HepG2 (cell line): ENCODE data around the gene EXOC3L4. TPM values are rescaled to one million over a fixed set of nuclear protein-coding genes. Genes with fewer than 3 reads are reported as not detected.

ENCODE experiments used
- BORCS8-MEF2B ChIP-seq: sonication (generic); formaldehyde crosslinking; IDR thresholded peaks from 2 replicates; pipeline ENCODE4 v1.8.0; 2022; ENCODE audit warnings: mild to moderate bottlenecking, missing genetic modification reagents
- EP300 ChIP-seq, 3 experiments: sonication (generic) in 1 of 3; formaldehyde crosslinking in 1 of 3; IDR thresholded peaks; 2 replicates each; pipeline versions ENCODE4 v1.5.1 to v1.6.1; 2011 to 2020; ENCODE audit warnings: low read depth in 2 of 3, low read length in 2 of 3, borderline replicate concordance in 1 of 3, improper control_type of control experiment in 1 of 3, mild to moderate bottlenecking in 1 of 3, missing genetic modification reagents in 1 of 3, moderate library complexity in 1 of 3
- HOXA5 ChIP-seq: sonication (generic); formaldehyde crosslinking; IDR thresholded peaks from 2 replicates; pipeline ENCODE4 v1.4.0; 2020; ENCODE audit warnings: missing genetic modification reagents
- IKZF4 ChIP-seq: sonication (generic); formaldehyde crosslinking; IDR thresholded peaks from 2 replicates; pipeline ENCODE4 v1.5.1; 2020; ENCODE audit warnings: borderline replicate concordance, mild to moderate bottlenecking, low read depth, missing genetic modification reagents; ENCODE audit errors: not compliant biosample characterization
- KDM2A ChIP-seq: sonication (generic); formaldehyde crosslinking; IDR thresholded peaks from 2 replicates; pipeline ENCODE4 v1.4.0; 2020; ENCODE audit warnings: low read depth, missing genetic modification reagents, borderline replicate concordance
- KDM5B ChIP-seq: sonication (generic); formaldehyde crosslinking; IDR thresholded peaks from 2 replicates; pipeline ENCODE4 v1.4.0; 2020; ENCODE audit warnings: missing genetic modification reagents, mild to moderate bottlenecking, borderline replicate concordance
- KDM6A ChIP-seq: IDR thresholded peaks from 2 replicates; pipeline ENCODE4 v1.6.1; 2016; ENCODE audit warnings: low read depth
- KLF16 ChIP-seq, 2 experiments: sonication (generic) in 1 of 2; formaldehyde crosslinking in 1 of 2; IDR thresholded peaks; 2 replicates each; pipeline versions ENCODE4 v1.6.1 to v1.8.0; 2016 to 2023; ENCODE audit warnings: missing genetic modification reagents in 2 of 2, missing compliant biosample characterization in 1 of 2
- KMT2B ChIP-seq: IDR thresholded peaks from 2 replicates; pipeline ENCODE4 v1.6.1; 2016; ENCODE audit warnings: missing genetic modification reagents, missing compliant biosample characterization
- MIER3 ChIP-seq: IDR thresholded peaks from 2 replicates; pipeline ENCODE4 v1.6.1; 2016; ENCODE audit warnings: missing compliant biosample characterization, borderline replicate concordance
- PHF21A ChIP-seq: sonication (generic); formaldehyde crosslinking; IDR thresholded peaks from 2 replicates; pipeline ENCODE4 v1.5.0; 2020; ENCODE audit warnings: mild to moderate bottlenecking, missing genetic modification reagents
- RNF2 ChIP-seq: fragments of 450-650 bp; conservative IDR thresholded peaks from 2 replicates; pipeline ENCODE4 v1.6.1; 2016; ENCODE audit warnings: low read depth
- RXRA ChIP-seq: sonication (generic); formaldehyde crosslinking; IDR thresholded peaks from 2 replicates; pipeline ENCODE4 v1.5.1; 2020; ENCODE audit warnings: missing genetic modification reagents
- SIN3A ChIP-seq: IDR thresholded peaks from 2 replicates; pipeline ENCODE4 v1.6.1; 2011; ENCODE audit warnings: low read depth, mild to moderate bottlenecking, control low read depth, low read length, borderline replicate concordance
- SP2 ChIP-seq: sonication (generic); formaldehyde crosslinking; IDR thresholded peaks from 2 replicates; pipeline ENCODE4 v1.5.1; 2020; ENCODE audit warnings: mild to moderate bottlenecking, missing genetic modification reagents
- SRSF1 ChIP-seq: fragments of 200-400 bp; formaldehyde crosslinking; optimal IDR thresholded peaks from 2 replicates; pipeline ENCODE3; 2017; ENCODE audit warnings: mild to moderate bottlenecking, low read depth, low read length, moderate library complexity
- ZFP90 ChIP-seq: sonication (generic); formaldehyde crosslinking; IDR thresholded peaks from 2 replicates; pipeline ENCODE4 v1.8.0; 2022; ENCODE audit warnings: missing genetic modification reagents, mild to moderate bottlenecking, inconsistent platforms, borderline replicate concordance
- ZNF136 ChIP-seq: sonication (generic); formaldehyde crosslinking; IDR thresholded peaks from 2 replicates; pipeline ENCODE4 v1.8.1; 2022; ENCODE audit warnings: low read depth, mild to moderate bottlenecking, moderate library complexity, missing genetic modification reagents
- ZNF274 ChIP-seq: sonication (generic); formaldehyde crosslinking; IDR thresholded peaks from 2 replicates; pipeline ENCODE4 v1.5.1; 2020; ENCODE audit warnings: mild to moderate bottlenecking, missing genetic modification reagents
- ZNF296 ChIP-seq: sonication (generic); formaldehyde crosslinking; conservative IDR thresholded peaks from 2 replicates; pipeline ENCODE4 v1.5.0; 2020; ENCODE audit warnings: mild to moderate bottlenecking, missing genetic modification reagents
- ZNF672 ChIP-seq: sonication (generic); formaldehyde crosslinking; IDR thresholded peaks from 2 replicates; pipeline ENCODE4 v1.8.1; 2022; ENCODE audit warnings: missing genetic modification reagents
- ZNF768 ChIP-seq: sonication (generic); formaldehyde crosslinking; IDR thresholded peaks from 2 replicates; pipeline ENCODE4 v1.4.0; 2020; ENCODE audit warnings: missing genetic modification reagents
- ZNF788 ChIP-seq: sonication (generic); formaldehyde crosslinking; IDR thresholded peaks from 2 replicates; pipeline ENCODE4 v1.5.0; 2020; ENCODE audit warnings: mild to moderate bottlenecking, missing genetic modification reagents, borderline replicate concordance
- ZNF83 ChIP-seq: sonication (generic); formaldehyde crosslinking; IDR thresholded peaks from 2 replicates; pipeline ENCODE4 v1.4.0; 2020; ENCODE audit warnings: missing genetic modification reagents, mild to moderate bottlenecking, borderline replicate concordance
- polyA plus RNA-seq, 8 experiments: library from polyadenylated mRNA; depleted of rRNA in 3 of 8; stranded (reverse) in 7 of 8; unstranded in 1 of 8; fragments of >200 nt; fragmentation: Illumina TruSeq in 4 of 8; extraction: Trizol in 4 of 8; gene quantifications; 2 replicates each; pipeline versions ENCODE4 v1.2.1 to v1.2.3, GENCODE V29; 2011 to 2016; ENCODE audit warnings: low read depth in 4 of 8, missing spikeins in 1 of 8, mixed read lengths in 1 of 8; ENCODE audit not compliant: insufficient read depth in 1 of 8
- total RNA-seq, 5 experiments: library from RNA; depleted of rRNA; stranded (reverse); fragments of >200 nt; fragmentation: Illumina TruSeq; extraction: Trizol; gene quantifications; 2 replicates each; pipeline ENCODE4 v1.2.3, GENCODE V29; 2016; ENCODE audit warnings: low read depth in 1 of 5
- TF ChIP-seq, protein P1 (sequence below): IDR thresholded peaks from 2 replicates; pipeline ENCODE4 v1.6.1; 2016; ENCODE audit warnings: mild to moderate bottlenecking, missing biosample characterization, missing genetic modification reagents
- TF ChIP-seq, protein P2 (sequence below): sonication (generic); formaldehyde crosslinking; IDR thresholded peaks from 2 replicates; pipeline ENCODE4 v1.5.1; 2020; ENCODE audit warnings: mild to moderate bottlenecking, moderate library complexity, missing genetic modification reagents

Gene EXOC3L4
- total and polyA plus RNA-seq, 2 of the 13 experiments (the other 11 are each of a cell fraction or from before 2014, with no cell fraction given) = 11.8 to 27.0 TPM

DNA sequence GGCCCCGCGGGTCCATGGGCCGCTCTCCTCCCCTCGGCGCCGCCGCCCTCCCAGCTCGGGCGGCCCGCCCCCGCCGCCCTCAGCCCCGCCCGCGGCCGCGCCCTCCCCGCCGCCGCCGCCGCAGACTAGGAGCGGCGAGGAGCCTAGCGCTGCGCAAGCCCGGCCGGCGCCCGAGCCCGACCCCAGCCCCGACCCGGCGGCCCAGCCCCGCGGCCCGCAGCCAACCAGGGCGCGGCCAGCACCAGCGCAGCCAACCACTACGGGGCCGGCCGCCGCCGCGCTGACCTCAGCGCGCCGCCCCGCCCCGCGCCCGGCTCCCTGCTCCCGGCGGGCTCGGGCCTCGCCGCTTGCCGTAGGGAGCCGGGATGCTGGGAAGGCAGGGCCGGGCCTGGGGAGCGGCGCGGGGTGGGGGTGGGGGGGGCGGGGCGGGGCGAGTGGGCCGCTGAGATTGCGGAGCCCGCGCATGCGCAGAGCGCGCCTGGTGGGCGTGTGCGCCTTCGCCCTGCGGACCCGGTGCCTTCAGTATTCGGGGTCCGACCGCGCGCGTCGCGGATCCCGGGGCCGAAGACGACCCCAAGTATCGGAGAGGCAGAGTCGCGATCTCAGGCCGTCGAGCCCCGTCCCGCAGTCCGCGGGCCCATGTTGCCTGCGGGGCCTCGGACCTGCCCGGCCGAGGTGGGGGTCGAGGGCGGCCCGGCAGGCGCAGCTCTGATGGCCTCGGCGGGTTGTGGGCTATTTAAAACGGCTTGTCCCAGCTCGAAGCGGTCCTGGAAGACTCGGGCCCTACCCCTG lies 37.0 kb upstream of the EXOC3L4 start, which contains the start of gene CDC42BPB (continued):
- TF ChIP-seq SIN3A (peak; percentile 44; the same call in 1 of the 2 replicates), SRSF1 (no peak), ZNF768 (CRISPR knock-in tag) (peak; percentile 28; the same call in 1 of the 2 replicates), BORCS8-MEF2B (CRISPR knock-in tag) (no peak), KDM6A (no peak), KMT2B (peak; percentile 44; the same call in 1 of the 2 replicates), ZNF672 (CRISPR knock-in tag) (no peak), ZNF788 (CRISPR knock-in tag) (peak; percentile 35; the same call in 1 of the 2 replicates), KDM2A (CRISPR knock-in tag) (peak; percentile 46; the same call in 1 of the 2 replicates), HOXA5 (CRISPR knock-in tag) (0 out of 2 replicates have a peak, but pooled peaks have one; percentile 21), ZFP90 (CRISPR knock-in tag) (peak; percentile 28; the same call in 1 of the 2 replicates), ZNF274 (CRISPR knock-in tag) (0 out of 2 replicates have a peak, but pooled peaks have one; percentile 62), KLF16 (CRISPR knock-in tag; IDR thresholded peaks at IDR 0.05) (0 out of 4 replicates have a peak, but pooled peaks of 1 of the 2 experiments have one; percentile 33), IKZF4 (CRISPR knock-in tag) (no peak), RXRA (0 out of 2 replicates have a peak, but pooled peaks have one; percentile 38), RNF2 (peak; percentile 76), ZNF136 (CRISPR knock-in tag) (0 out of 2 replicates have a peak, but pooled peaks have one; percentile 46), ZNF83 (CRISPR knock-in tag) (peak; percentile 81; the same call in 1 of the 2 replicates), PHF21A (CRISPR knock-in tag) (peak; percentile 59), EP300 (IDR thresholded peaks at IDR 0.05; ENCODE audit: low read depth in 2 of 2, low read length in 2 of 2) (no peak), EP300 (CRISPR knock-in tag; IDR thresholded peaks at IDR 0.05; ENCODE audit: borderline replicate concordance) (no peak), KDM5B (CRISPR knock-in tag) (peak; percentile 76; the same call in 1 of the 2 replicates), ZNF296 (CRISPR knock-in tag) (no peak), MIER3 (0 out of 2 replicates have a peak, but pooled peaks have one; percentile 17), SP2 (CRISPR knock-in tag) (0 out of 2 replicates have a peak, but pooled peaks have one; percentile 27)
- TF ChIP-seq, protein P1, sequence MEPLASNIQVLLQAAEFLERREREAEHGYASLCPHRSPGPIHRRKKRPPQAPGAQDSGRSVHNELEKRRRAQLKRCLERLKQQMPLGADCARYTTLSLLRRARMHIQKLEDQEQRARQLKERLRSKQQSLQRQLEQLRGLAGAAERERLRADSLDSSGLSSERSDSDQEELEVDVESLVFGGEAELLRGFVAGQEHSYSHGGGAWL (CRISPR knock-in tag) = no peak
- TF ChIP-seq, protein P2, sequence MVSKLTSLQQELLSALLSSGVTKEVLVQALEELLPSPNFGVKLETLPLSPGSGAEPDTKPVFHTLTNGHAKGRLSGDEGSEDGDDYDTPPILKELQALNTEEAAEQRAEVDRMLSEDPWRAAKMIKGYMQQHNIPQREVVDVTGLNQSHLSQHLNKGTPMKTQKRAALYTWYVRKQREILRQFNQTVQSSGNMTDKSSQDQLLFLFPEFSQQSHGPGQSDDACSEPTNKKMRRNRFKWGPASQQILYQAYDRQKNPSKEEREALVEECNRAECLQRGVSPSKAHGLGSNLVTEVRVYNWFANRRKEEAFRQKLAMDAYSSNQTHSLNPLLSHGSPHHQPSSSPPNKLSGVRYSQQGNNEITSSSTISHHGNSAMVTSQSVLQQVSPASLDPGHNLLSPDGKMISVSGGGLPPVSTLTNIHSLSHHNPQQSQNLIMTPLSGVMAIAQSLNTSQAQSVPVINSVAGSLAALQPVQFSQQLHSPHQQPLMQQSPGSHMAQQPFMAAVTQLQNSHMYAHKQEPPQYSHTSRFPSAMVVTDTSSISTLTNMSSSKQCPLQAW (CRISPR knock-in tag) = 0 out of 2 replicates have a peak, but pooled peaks have one; percentile 48
